EL (cell line): ENCODE measurements around the gene MINAR1.

Source experiments
- DNase-seq: peaks from one replicate; pipeline ENCODE4 v3.0.0-alpha.2; 2016

The MINAR1 gene

DNA sequence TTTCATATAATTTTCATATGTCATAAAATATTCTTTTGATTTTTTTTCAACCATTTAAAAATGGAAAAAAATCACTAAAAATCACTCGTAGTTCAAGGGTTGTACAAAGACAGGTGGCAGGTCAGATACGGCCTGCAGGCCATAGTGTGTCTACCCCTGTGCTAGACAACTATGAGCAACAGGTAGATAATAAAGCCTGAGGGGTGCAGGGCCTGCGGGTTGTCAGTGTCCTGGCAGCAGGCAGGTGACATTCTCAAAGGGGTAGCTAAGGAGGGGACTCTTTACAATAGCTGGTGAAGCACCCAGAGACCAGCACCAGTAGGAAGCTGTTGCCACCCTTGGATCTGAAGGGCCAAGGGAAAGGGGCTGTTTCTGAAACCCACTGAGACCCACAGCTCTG lies 34.4 kb downstream of the MINAR1 start:
- no peak for DNase-seq

DNA sequence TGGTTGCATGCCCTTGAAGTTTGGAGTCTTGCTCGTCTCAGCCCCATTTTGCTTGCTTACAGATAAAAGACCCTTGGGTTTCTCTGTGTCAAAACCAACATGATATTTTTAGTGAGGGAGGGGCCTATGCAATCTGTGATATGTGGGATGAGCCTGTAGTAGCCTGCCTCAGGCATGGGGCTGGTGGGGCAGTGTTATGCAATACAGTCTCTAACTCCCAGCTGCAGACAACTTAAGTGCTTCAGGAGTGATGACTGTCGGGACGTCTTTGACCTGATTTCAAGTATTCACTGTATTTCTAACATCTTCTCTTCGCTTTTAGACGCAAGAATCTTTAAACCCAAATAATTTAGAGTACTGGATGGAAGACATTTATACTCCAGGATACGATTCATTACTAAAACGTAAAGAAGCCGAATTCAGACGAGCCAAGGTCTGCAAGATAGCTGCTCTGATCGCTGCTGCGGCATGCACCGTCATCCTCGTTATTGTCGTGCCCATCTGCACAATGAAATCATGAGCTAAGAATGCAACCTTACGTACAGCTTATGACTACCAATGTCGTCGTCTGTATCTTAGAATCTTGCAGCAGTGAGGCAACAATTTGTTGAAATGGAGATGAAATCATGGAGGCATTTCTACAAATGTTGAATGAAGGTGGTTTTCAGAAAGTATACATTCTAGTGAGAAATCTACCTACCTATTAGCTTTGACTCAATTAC lies 35.9 kb downstream of the MINAR1 start:
- no peak for DNase-seq

DNA sequence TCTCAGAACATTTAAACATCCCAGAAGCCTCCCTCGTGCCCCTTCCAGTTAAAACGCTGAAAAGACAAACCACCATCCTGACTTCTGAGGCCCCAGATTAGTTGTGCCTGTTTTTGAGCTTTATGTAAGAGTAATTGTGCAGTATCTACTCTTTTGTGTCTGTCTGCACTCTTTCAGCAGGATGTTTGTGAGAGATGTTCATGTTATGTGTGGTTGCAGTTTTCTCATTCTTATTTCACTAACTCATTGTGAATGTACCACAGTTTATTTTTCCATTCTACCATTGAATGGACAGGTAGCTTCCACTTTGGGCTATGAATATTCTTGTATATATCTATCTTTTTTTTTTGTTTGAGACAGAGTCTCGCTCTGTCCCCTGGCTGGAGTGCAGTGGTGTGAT lies 40.3 kb downstream of the MINAR1 start:
- DNase-seq = no peak

DNA sequence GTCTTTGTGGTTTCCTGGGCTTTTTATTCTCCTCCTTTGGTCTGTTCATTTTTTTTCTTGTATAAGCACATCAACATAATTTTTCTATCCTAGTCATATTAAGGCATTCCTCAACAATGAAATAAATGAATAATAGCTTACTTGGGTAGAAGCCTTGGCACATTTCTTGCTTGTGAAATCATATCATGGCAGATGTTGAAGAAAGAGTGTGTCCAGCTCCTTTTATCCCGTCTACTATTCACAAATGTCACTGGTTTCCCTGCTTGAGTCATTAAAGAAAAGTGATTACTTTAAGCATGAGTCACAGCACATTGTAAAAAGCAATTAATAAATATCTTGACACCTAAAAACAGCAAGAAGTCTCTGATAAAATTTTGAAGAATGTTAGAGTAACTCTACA lies 42.1 kb downstream of the MINAR1 start:
- DNase-seq = peak; percentile 44

DNA sequence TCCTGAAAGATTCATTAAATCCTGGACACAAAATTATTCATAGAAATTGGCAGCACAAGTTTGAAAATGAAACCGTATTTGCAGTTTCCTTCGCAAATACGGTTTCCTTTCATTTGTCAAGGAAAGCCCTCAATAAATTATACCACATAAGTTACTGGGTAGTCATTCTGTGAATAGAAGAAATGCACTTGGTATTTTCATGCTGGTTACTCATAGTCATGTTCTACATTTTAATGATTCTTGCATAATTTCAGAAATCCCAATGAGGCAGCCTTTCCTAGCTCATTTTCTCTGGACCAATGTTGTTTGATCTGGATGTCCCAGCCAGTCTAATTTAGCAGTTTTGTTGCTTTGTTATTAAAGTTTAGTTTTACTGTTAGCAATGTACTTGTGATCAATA lies 43.2 kb downstream of the MINAR1 start:
- DNase-seq = peak; percentile 38

DNA sequence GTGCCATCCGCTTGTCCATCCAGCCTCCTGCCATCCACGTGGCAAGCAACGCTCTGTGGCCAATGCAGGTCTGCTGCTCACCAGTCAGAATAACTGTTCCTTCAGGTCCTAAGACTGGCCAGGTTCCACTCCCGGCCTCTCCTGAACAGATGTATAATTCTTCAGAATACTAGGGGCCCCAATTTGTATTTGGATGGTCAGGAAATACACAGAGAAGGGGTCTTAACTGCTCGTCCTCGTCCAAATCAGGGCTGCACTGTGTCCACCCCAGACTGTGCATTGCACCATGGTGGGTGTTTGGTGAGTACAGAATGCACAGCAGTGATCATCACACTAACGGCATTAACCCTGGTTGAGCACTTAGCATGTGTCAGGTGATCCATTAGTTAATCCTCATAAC lies 46.0 kb downstream of the MINAR1 start:
- no peak for DNase-seq

DNA sequence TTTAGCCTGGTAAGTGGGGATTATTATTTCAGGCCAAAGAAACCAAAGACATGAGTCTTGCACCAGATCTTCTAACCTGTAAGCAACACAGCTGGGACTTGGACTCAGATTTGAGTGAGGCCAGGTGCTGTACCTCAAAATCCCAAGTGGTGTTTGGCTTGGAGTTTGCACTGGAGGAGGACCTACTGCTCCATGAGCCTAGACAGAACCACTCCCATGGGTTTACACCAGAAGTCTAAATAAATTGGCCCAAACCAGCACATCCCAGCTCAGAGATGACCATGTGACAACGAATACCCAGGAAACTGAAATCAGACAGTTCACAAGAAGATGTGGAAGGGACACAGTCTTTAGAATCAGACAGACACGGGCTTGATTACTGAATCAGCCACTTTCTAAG lies 47.5 kb downstream of the MINAR1 start:
- no peak for DNase-seq

DNA sequence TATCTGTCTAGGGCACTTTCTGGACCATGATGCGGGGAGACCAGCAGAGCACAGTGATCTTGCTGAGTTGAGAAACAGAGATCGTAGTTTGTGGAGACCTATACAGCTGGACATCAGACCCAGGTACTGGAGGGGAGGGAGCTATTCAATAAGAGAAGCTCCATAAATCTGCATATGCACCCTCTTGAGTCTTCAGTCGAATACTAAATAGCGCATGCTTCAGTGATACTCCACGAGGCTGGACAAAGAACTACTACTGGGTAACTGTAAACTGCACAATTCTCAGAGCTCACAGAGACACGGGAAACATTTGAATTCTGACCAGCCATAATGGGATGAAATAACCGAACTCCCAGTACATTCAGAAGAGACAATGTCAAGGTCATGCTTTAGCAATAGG lies 49.7 kb downstream of the MINAR1 start:
- no peak for DNase-seq
